GM19193 (cell line): ENCODE results near the gene MPRIP.

Experiments
- POLR2A ChIP-seq: IDR thresholded peaks from 4 replicates; pipeline ENCODE4 v1.6.1; 2011; ENCODE audit not compliant: insufficient read depth, insufficient read length; ENCODE audit errors: extremely low read depth

MPRIP gene

DNA sequence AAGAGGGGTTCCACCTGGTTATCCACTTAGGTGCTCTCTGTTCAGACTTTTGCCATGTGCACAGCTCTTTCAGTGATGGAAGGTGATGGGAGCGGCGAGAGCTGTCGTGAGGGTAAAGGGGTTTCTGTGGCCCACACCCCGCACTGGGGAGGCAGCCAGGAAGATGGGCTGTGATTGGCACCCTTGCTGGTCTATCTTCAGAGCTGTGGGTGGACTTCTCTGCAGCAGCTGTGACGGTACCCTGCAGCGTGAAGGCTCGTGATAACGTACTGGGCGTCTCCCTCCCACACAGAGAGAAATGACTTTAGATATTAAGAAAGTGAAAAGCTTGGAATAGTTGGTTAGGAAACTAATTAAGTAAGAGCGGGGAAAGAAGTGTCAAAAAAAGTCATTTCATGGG is 45.8 kb downstream of the MPRIP start:
- no peak for TF ChIP-seq POLR2A

DNA sequence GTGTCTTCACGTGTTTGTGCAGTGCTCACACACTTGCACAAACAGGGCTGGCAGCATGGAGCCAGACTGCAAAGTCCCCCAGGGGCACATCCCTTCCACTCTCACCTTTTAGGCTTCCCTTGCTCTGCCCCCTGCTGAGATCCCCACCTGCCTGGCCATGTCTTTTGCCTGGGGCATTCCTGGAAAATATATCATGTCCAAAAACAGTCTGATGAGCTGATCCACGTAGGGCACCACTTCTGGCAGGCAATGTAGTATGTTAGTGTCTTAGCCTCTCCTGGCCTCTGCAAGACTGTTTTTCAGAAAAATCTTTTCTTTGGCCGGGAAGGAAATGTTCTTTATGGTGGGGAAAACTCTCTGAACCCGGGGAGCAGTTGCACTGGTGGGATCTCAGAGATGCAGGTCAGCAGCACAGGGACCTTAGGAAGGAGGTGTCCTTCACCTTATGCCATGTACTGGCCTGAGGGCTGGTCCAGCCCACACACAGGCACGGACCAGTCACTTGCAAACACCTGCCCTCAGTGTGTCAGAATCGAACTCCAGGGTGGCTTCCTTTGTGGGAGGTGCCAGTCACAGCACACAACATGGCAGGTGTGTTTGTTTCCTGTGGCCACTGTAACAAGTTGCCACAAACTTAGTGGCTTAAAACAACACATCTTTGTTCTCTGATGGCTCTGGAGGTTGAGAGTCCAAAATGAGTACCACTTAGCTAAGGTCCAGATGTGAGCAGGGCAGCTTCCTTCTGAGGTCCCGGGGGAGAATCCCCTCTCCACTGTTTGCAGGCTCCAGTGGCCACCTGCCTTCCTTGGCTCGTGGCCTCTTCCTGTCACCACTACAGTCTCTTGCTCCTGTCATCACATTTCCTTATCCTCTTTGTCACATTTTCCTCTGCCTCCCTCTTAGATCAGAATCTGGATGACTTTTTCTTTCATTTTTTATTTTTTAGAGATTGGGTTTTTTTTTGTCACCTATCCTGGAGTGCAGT is 46.6 kb downstream of the MPRIP start:
- no peak for TF ChIP-seq POLR2A

DNA sequence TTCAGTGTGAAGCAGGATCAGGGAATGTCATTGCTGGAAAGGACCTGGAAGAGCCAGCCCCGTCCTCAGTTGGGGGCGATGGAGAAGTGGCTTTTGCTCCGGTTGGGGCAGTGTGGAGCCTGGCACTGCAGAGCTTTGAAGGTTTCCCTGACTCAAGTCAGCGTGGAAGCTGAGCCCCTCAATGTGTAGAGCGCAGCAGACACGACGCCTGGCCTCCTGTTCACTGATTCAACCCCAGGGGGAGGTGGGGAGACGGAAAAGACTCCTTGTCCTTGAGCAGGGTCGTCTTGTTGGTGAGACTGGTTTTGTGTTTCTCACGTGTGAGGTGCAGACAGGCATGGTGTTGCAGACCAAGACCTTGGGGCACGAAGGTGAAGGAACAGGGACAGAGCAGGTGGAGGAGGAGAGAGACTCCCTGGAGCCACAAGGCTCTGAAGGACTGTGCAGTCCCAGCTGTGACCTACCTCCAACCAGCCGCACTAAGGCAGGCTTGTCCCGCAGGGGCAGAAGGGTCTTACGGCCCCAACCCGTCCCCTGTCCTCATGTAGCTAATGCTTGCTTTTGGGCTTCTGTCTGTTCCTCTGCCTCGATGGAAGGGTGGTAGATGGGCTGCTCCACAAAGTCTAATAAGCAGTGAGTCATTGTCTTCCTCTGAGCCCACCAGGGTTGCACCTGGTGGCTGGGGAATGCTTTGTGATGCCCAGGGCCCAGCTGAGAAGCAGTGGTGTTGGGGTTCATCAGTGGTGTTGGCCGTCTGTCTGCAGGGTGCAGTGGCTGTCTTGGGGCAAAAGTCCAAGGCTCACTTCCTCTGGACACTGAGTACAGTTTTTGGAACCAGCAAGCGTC is 47.8 kb downstream of the MPRIP start:
- no peak for TF ChIP-seq POLR2A

DNA sequence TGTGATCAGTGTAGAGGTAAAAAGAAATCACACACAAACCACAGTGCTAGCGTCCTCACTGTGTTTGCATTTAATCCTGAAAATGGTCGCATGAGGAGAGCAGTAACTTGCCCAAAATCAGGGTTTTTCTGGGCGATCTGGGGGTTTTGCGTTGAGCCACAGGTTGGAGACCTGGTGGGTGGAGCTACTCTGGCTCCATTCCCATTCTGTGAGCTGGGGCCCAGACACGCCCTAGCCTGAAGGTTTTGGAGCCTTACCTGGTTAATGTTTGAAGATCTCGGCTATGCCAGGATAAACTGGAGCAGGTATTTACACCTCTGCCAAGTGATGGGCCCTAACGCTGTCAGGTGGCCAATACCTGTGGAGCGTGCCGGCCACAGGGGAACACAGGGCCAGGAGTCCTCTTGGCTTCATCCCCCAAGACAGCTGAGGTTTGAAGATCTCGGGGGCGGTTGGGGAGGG is 48.4 kb downstream of the MPRIP start:
- no peak for TF ChIP-seq POLR2A

DNA sequence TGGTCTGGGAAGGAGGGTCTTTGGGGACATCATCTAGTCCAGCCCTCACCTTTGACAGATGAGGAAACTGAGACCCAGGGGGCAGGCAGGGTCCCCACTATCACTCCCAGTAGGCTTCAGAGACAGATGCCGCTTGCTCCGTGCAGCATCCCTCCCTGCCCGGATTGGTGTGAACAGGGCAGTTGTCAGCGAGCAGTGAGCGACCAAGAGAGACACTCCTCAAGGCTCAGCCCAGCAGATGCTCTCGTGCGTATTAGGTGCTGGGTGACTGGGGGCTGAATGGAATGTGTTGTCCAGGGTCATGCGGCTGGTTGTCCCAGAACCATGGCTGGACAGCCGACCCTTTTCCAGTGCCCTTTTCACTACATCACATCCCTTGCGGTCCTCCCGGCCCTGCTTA is 49.0 kb downstream of the MPRIP start:
- no peak for TF ChIP-seq POLR2A

DNA sequence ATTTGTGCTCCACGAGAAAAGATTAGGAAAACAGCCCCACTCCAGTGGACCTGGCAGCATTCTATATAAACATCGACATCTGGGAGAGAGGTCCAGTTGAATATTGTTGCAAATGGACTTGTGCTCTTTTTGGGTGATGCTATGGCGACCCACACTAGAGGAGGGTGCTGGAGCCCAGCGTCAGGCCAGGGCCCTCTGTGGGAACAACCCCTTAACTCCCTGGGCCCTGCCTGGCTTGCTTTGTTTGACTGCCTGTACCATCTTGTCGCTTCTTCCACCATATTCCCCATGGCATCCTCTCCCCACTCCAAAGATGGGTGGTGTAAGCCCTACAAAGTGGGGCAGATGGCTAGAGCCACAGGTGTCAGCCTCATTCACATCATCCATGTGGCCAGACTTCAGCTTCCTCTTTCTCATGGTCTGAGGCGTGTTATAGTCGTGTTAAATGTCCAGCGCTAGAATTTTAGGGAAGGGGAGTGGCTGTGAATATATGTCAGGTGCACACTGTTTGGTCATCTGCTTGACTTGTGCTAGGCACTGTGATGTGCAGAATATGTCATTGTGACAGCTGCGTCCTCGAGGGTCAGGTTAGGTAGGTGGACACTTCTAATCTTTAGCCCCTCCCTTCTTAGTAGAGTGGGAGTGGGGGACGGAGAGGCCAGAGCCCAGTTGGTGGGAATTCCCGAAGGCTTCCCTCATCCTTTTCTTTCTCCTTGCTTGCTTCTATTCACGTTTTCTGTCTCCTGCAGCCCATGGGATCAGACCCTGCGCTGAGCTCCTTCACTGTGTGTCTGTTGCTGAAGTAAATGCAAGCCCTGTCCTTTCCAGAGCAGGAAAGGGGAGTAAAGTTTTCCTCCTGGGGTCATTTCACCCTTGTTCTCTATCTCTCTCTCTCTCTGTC is 49.8 kb downstream of the MPRIP start:
- TF ChIP-seq POLR2A: no peak

DNA sequence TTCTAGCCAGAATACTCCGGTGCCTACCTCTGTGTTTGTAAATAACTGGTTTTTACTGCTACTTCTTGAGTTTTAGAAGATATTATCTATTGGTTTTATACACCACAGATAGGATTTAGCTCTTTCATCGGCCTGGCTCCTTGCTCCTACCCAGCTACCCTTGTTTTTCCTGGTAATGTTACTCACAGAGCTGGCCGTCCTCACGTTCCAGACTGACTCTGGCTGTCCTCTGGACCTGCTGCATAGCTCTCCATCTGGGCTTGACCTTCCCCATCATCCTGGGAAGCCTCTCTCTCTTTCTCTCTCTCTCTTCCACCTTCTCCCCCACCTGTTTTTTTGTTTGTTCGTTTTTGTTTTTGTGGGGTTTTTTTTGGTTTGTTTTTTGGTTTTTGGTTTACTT is 51.5 kb downstream of the MPRIP start:
- no peak for TF ChIP-seq POLR2A

DNA sequence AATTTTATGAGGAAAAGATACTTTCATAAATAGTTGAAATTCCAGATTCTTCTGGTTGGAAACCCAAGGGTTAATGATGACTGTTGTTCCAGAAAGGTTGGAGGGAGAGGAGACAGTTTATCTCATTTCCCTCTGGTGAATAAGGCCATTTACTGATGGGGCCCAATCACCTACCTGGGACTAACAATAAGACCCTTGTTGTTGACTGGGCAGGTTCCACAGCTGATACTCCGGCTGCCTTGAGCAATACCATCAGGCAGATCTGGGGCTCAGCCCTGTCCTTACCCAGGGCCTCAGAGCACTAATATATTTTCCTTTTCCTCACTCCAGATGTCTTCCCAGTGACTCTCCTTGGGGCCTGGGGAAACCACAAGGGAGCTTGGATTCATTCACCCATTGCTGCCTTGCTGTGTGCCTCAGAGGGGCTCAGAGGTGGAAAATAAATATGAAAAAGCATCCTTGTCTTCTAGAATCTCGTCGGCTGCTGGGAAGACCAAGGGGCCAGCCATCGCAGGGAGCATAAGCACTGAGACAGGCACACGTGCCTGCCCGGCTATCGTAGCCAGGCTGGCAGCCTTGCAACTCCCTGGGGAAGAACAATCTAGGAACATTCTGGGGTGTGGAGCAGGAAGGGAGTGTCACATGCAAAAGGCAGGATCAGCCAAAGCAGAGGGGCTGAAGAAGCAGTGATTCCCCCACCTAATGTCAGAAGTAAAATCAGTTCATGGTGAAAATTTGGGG is 54.4 kb downstream of the MPRIP start:
- TF ChIP-seq POLR2A: no peak

DNA sequence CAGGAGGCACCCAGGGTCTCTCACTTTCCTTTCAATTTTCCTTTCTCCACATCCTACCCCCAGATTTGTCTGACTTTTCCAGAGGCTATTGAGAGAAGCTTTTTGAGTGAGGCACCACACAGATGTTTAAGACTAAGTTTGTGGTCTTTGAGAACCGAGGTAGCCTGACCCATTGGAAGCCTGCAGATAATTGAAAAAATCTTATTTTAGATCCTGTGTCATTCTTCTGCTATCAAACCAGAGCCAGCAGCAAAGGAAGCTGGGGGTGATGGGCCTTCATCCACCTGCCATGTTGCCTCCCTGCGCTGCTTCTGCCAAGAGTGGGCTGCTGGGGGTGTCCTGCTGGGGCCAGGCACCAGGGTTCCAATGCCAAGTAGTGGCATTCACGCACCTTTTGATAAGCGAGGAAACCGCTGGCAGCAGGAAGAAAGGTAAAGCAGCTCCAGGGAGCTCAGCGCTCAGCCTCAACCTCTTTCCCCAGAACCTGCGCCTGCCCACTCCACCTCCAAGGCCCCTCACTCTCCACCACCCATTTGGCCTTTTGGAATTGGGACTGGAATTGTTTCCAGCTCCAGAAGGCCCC is 55.6 kb downstream of the MPRIP start:
- no peak for TF ChIP-seq POLR2A

DNA sequence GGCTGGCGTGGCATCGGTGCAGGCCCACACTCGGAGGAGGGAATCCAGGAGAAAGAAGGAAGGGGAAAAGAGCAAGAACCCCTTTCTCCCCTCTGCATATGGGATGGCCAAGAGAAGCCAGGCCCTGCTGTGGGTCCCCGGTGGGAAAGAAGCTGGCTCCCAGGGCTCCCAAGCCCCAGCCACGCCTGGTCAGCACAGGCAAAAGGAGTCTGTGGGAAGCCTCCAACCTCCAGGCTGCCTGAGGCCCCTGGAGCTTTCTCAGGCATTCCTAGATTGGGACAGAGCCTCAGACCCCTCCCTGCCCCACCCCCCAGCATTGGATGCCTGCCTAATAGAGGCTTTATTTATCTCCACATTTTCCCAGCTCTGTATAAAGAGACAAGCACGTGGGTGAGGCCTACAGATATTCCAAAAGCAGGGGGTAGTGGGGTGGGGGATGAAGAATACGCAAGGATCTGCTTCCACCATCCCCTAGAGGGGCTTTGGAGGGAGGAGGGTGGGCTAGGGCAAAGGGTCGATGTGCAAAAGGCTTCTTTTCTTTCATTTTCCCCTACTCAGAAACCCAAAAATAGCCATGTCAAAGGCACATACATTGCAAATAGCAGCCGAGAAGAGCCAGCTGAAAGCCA is 56.4 kb downstream of the MPRIP start:
- TF ChIP-seq POLR2A: no peak

DNA sequence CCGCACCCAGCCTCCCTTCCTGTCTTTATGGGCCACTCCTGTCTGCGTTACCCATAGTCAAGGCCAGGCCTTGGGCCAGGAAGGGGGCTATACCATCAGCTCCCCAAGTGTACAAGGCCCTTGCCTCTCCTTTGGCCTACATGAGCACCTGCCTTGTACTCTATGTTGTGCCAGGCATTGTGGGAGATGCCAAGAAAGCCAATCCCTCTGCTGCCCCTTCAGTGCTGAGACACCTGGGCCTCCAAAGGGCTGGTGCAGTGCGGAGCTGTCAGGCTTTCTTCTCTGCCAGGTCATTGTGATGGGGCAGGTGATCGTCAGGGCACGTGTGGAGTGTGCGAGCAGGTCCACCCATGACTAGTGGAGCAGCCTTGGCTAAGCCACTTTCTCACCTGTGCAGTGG is 59.9 kb downstream of the MPRIP start:
- TF ChIP-seq POLR2A: no peak

DNA sequence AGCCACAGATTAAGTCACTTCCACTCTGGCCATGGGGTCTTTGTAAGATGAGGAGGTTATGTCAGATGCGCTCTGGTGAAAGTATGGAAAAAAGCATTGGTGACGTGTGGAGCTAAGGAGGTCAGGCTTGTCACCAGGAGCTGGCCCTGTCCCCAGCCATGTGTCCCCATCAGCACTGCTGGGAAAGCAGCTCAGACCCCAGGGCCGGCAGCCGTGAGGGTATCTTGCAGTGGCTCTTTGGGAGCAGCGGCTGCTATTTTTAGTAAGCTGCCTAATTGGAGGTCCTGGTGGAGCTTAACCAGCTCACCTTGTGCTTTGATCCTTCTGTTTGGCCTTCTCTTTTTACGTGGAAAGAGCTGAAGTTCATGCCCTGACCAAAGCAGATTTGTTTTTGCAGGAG is 60.9 kb downstream of the MPRIP start:
- TF ChIP-seq POLR2A: no peak

DNA sequence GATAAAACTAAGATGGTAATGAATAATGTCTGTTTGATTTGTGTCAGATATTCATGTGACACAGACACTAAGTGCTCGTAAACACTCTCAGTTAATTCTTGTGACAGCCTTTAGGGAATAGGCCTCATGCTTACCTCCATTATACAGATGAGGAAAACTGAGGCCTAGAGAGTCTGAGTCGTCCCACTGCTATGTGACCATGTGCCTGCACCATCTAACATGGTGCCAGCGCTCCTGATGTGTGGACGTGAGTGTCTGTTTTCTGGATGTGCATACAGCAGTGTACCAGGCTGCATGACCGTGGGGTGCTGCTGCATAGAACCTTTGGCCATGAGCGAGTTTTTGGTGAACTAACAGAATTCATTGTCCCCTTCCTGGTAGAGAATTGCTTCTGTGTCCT is 61.8 kb downstream of the MPRIP start:
- no peak for TF ChIP-seq POLR2A
